HG02610 (cell line): ENCODE results near the gene SMOC2.

ENCODE experiments used
- ATAC-seq: cut with Tn5 transposase; IDR thresholded peaks from one replicate; pipeline ENCODE4 v1.9.1; 2021; ENCODE audit warnings: mild to moderate bottlenecking, moderate library complexity; ENCODE audit not compliant: unreplicated experiment

Gene SMOC2

GRCh38 chr6:168442646-168443045, 1.7 kb downstream of the SMOC2 start:
- ATAC-seq, result no peak

GRCh38 chr6:168447282-168447681, 6.3 kb downstream of the SMOC2 start:
- ATAC-seq, result no peak

- no peak for ATAC-seq
These were observed 6.7 kb downstream of the SMOC2 start for GRCh38 chr6:168447700-168448099.

DNA sequence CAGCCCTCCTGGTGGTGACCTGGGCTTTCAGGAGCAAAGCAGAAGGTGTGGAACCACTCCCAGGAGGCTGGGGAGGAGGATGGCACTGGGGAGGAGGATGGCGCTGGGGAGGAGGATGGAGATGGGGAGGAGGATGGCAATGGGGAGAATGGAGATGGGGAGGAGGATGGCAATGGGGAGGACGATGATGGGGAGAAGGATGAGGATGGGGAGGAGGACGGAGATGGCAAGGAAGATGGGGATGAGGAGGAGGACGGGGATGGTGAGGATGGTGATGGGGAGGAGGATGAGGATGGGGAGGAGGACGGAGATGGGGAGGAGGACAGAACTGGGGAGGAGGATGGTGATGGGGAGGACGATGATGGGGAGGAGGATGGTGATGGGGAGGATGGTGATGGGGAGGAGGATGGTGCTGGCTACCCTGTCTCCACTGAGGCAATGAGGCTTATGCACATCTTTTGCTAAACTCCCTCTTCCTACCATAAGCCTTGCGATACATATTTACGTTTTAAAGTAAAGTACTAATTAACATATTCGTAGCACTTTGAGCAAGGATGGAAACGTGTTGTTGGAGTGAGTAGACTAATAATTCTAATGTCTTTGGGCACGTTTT, 7.4 kb downstream of the SMOC2 start:
- no peak for ATAC-seq

DNA sequence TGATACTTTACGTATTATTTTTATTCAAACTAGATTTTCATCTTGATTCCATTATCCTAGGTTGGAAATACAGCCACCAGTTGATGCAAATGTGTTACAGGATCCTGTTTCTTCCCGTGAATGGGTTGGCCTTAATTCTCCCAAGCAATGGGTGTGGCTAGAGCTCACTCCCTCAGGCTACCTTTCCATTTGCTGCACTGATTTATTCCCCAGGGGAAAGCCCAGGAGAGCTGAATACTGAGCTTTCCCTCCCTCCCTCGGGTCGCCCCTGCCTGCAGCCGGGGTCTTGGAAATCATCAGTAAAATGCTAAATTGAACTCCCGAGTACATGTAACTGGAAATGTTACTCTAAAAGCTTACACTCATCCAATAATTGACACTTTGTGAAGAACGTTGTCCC, 9.9 kb downstream of the SMOC2 start:
- no peak for ATAC-seq

DNA sequence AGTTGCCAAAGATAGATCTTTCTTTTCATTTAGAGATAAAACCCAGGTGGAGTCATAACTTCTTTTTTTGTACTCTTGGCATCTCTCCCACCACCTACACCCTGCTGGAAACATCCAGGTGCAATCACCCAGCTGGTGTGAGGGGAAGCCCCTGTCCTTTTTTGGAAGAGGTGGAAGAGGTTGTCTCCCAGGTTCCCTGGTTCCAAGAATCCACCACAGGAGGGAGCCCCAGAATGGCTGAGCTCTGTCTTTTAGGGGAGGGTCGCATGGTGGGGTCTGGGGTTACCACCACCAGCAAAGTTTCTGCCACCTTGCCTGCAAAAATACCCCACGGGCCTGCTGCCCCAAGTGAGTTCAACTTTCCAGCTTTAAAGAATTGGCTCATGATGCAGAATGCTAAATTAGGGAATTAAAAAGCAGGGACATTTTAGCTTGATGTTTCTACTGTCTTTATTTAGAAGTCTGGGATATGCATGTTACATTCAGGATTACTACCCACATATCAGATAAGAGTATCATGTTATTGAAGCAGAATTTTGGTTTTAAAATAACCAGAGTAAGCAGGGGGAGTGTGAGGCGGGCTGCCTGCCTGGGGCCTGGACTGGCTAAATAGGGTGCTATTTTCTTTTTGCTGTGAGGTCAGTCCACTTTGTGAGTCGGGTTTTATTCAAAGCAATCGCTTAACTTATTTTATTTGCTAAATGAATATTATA, 11.0 kb downstream of the SMOC2 start:
- no peak for ATAC-seq

DNA sequence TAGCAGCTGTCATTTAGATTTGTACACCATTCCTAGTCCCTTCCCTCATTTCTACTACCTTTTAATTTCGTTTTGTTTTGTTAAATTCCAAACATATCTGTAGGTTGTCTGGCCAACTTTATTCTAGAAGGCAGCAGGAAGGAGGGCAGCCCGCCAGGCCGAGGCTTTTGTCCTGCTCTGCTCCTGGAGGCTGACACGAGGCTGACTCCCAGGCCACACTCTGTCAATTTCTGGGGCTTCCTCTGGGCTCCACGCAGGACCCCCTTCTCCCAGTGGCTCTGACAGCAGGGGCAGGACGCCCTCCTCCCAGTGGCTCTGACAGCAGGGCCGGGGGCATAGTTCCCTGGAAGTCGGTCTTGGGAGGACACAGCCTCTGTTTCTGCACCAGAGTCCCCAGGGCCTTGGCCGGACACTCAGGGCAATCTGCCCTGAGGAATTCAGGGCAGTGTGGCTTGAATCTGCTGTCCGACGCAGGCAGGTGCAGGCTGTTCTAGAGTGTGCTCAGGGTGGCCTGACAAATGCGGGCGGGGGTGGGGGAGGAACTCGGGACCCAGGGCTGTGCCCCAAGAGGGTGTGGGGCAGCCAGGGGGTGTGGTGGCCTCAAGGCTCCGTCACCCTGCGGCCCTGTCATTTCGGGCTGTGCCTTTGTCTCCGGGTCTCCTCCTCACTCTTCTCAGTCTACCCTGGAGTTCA, 11.8 kb downstream of the SMOC2 start:
- ATAC-seq, result no peak

GRCh38 chr6:168455847-168456530, 15.0 kb downstream of the SMOC2 start:
- ATAC-seq, result no peak

- ATAC-seq, result no peak
These were observed 16.1 kb downstream of the SMOC2 start for GRCh38 chr6:168456907-168457652.

DNA sequence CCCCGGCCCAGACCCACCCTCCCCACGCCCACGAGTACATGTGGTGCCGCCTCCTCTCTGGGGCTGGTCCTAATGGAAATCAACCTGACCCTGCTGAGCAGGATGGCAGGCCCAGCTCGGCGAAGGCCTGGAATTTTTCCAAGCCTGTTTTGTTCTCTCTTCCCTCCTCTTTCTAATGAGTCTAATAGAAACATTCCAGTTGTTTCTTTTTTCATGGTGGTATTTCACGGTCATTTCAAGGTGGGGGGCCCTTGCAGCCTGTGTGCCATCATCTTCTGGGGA, 16.6 kb downstream of the SMOC2 start:
- ATAC-seq, result no peak

DNA sequence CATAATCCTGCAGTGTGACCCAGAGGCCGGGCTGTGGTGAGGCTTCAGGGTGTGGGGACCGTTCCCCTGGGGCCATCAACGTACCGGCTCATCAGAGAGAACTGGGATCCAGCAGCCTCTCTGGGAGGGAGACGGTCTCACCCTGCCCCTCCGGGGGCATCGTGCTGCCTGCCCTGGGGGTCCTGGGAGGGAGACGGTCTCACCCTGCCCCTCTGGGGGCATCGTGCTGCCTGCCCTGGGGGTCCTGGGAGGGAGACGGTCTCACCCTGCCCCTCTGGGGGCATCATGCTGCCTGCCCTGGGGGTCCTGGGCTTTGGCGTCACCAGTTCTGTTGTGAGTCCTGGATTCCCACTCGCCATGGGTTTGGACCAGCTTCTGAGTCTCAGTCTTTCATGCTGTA, 17.1 kb downstream of the SMOC2 start:
- no peak for ATAC-seq

DNA sequence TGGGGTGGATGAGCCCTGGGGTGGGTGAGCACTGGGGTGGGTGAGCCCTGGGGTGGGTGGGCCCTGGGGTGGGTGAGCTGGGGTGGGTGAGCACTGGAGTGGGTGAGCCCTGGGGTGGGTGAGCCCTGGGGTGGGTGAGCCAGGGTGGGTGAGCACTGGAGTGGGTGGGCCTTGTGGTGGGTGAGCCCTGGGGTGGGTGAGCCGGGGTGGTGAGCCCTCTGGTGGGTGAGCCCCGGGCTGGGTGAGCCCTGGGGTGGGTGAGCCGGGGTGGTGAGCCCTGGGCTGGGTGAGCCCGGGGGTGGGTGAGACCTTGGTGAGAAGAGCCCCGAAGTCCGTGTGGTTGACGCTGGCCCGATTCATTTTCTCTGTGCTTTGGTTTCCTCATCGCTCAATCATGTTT, 18.6 kb downstream of the SMOC2 start:
- no peak for ATAC-seq

DNA sequence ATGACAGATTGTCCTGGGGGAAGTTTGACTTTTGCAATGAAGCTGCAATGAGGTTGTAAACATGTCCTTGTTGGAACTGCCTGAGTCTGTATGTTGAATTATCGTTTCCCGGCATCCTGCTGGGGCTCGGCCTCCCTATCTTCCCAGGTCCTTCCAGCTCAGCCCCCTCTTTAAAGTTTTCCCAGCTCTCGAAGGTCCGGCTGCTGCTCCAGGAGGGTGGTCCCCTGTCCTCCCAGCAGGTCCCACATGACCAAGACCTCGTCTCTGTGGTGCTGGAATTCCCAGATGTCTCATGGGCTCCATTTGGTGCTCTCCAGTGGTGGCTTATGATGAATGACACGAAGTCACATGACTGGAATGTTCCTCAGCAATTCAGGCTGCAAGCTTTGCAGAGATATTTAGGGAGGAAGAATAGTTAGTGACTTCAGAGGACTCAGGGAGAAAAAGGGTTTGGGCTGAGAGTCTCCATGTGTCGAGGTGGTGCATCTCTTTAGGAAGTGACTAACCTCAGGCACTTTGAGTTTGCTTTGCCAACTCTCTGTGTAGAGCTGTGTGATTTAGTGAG, 21.4 kb downstream of the SMOC2 start:
- no peak for ATAC-seq

DNA sequence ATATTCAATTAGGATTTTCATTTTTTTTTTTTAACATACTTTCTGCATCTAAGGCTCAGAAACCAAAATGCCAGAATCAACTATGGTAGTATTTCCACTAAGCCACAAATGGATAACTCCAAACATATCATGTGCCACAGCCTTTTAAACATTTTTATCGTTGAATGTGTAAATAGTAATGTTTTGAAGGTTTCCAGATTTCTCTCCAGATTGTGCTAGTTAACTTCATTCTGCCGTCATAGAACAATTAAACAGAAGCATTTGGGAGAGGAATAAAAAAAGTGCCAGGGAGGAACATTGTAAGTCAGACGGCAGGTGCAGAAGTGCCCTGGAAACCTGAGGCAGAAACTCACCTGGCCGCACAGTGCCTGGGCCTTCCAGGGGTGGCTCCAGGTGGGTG, 23.6 kb downstream of the SMOC2 start:
- ATAC-seq, result no peak

GRCh38 chr6:168468045-168468444, 27.1 kb downstream of the SMOC2 start:
- no peak for ATAC-seq

DNA sequence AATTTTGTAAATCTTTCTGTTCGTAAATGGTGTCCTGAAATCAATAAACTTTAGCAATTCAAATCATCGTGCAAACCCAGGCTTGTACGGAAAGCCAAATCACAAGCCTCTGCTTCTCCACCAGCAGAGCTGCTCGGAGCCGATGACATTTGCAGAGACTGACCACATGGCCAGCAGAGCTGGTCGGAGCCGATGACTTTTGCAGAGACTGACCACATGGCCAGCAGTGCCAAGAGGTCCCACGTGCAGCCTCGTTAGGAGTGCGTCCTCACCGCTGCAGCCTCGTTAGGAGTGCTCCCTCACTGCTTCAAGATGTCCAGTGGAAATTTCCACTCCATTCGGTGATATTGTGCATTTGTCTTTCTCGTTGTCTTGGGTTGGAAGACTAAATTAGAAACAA, 28.5 kb downstream of the SMOC2 start:
- no peak for ATAC-seq

DNA sequence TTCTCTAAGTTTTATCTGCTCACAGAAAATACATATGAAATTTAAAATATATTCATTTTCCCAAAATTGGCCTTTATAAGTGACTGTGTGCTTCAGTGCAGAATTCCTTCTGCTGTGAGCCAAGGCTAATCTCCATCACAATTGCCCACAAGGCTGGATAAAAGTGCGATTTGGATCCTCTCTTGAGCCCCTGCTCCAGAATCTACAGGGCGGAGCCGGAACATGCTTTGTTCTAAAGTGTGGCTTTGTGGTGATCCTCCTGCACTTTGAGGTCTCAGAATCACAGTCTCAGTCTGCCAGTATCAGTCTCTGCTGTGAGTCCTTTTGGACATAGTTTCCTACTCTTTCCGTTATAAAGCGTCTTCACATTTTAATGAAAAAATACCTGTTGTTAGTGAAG, 28.9 kb downstream of the SMOC2 start:
- ATAC-seq, result no peak

DNA sequence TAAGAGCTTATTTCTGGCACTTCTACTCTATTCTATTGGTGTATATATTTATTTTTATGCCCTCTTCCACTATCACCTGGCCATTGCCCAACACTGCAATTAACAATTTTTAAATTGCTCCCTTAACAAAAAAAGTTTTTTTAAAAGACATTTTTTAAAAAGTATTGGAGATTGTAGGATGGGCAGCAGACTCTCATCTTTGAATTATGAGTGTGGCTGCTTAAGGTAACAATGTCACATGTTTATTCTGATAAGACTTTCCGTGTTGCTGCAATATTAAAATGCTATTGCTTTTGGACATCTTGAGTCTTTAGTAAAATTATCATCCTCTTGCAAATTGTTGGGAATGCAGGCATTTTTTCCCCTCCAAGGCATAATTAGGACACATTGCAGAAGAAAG, 31.4 kb downstream of the SMOC2 start:
- no peak for ATAC-seq

DNA sequence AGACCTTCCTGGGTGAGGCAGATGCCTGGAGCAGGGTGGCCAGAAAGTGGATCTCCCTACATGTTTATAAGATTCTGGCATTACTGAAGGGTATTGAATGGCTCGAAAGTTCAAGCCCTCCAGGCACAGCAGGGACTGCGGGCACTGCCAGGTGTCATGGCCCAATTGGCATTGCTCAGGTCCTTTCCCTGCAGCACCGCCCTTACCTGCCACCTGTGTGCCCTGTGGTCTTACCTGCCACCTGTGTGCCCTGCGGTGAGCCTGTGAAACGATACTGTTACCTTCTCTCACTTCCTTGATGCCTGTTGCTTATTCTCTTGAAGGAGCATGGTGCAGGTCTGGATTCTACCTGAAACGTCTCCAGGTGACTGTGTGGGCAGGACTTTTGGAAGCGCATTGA, 32.2 kb downstream of the SMOC2 start:
- no peak for ATAC-seq

DNA sequence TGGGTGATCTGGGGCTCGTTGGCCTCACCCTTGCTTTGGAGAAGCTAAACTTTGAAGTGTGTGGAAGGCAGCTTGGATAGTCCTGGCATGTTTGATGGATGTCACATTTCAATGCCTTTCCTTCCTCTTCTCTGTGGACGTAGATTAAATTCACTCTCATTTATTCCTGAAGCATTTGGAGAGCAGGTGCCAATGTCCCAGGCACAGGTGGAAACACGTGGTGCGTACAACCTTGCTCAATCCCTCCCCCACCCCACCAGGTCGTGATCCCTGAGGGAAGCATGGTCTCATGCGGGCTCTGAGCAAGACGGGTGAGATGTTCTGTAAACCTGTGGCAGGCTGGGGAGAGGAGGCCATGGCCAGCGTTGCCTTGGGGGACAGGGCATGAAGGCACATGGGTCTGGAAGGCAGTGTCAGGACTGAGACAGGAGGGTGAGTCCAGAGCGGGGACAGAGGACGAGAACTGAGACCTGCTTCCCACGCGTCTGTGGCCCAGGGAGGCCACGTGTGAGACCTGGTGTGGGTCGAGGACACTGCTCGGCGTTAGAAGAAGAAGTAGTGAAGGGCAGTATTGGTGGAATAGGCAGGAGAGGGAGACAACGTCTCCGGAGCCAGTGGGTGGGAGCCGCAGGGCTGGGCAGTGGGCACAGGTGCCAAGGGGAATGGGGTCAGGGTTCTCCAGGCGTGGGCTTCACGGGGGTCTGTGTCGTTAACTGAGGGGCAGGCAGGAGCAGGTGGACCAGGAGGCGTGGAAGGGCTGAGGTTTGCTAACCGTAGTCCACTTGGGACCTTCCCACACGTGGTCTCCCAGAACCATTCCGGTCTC, 34.4 kb downstream of the SMOC2 start:
- ATAC-seq, result no peak
